ENCODE data around the gene PLA1A. TPM values are rescaled to one million over a fixed set of nuclear protein-coding genes. Genes with fewer than 3 reads are reported as not detected.

The PLA1A gene
- polyA plus RNA-seq, 4 donors, result 5.0 to 15.3 TPM; not detected in 2

DNA sequence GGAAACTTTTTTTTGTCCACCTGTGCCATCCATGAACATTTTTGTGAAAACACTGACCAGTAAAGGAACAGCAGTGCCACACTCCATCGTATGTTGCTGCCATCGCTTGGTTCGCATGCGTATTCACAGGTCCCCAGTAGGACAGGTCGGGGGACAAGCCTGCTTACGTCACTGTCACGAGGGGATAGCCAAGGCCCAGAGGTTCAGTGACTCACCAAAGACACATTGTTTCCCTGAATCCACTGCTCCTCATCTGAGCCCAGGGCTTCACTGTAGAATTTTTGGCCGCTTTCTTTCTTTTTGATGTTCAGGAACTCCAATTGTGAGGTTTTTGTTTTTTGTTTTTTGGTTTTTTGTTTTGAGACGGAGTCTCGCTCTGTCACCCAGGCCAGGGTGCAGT, 12.5 kb upstream of the PLA1A start:
- Histone ChIP-seq H3K27me3 (ENCODE audit: control insufficient read depth in 3 of 3, insufficient read depth in 3 of 3, low read length in 3 of 3) (peaks cover 0 to 1% (median 0%) of the 10 kb centered on the region in 3 donors), H3K9me3 (ENCODE audit: control insufficient read depth in 2 of 2, insufficient read depth in 1 of 2, low read depth in 1 of 2, low read length in 1 of 2) (peaks cover 0 to under 1% of the 10 kb centered on the region in 2 donors), H3K36me3 (ENCODE audit: control insufficient read depth in 3 of 3, insufficient read depth in 2 of 3, low read depth in 1 of 3, low read length in 3 of 3) (no peaks in the 10 kb centered on the region), H3K4me1 (ENCODE audit: control insufficient read depth in 3 of 3, insufficient read depth in 2 of 3, low read depth in 1 of 3, low read length in 2 of 3) (peaks cover 0 to 7% (median 0%) of the 10 kb centered on the region in 3 donors), H3K27ac (ENCODE audit: low read depth in 1 of 3, low read length in 2 of 3) (no peak overlapping the region), H3K4me3 (ENCODE audit: low read depth in 1 of 3, low read length in 3 of 3) (no peak overlapping the region)
- 93 to 96% (median 95%) methylated on average over 10 of the region's 10 CpGs for WGBS, 3 donors
- DNase-seq (no peak), FAIRE-seq (no peak)

DNA sequence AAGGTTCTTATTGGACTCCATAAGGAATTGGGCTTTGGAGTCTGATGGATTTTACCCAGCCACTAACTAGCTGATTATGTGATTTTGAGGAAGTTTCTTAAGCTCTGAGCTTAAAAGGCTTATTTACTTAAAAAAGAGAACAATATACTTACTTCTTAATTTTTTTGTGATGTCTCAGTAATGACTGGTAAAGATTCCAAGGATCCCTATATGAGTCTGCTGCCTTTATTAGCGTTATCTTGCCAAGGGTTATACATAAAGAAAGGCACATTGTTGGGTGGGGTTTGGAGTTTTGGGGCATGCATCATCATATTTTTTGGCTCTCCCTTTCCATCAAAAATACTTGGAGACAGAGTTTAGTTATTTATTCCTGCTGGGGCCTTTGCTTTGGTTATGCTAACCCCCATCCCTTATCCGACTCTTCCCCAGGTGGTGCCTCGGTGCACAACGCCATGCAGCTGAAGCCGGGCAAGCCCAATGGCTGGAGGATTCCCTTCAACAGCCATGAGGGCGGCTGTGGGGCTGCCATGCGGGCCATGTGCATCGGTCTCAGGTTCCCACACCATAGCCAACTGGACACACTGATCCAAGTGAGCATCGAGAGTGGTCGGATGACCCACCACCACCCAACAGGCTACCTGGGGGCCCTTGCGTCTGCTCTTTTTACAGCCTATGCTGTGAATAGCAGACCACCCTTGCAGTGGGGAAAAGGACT, 11.7 kb upstream of the PLA1A start:
- FAIRE-seq (no peak), DNase-seq (no peak)
- H3K4me3 ChIP-seq (ENCODE audit: low read depth in 1 of 3, low read length in 3 of 3), result no peak overlapping the region
- WGBS, 3 donors, result 95 to 97% (median 97%) methylated on average over 11 of the region's 11 CpGs
- peaks cover 0 to 9% of the 10 kb centered on the region in 2 donors for H3K9me3 ChIP-seq (ENCODE audit: control insufficient read depth in 2 of 2, insufficient read depth in 1 of 2, low read depth in 1 of 2, low read length in 1 of 2)
- peaks cover 0 to 4% (median 0%) of the 10 kb centered on the region in 3 donors for H3K27me3 ChIP-seq (ENCODE audit: control insufficient read depth in 3 of 3, insufficient read depth in 3 of 3, low read length in 3 of 3)
- no peak overlapping the region for H3K27ac ChIP-seq (ENCODE audit: low read depth in 1 of 3, low read length in 2 of 3)
- no peaks in the 10 kb centered on the region for H3K36me3 ChIP-seq (ENCODE audit: control insufficient read depth in 3 of 3, insufficient read depth in 2 of 3, low read depth in 1 of 3, low read length in 3 of 3)
- H3K4me1 ChIP-seq (ENCODE audit: control insufficient read depth in 3 of 3, insufficient read depth in 2 of 3, low read depth in 1 of 3, low read length in 2 of 3), result peaks cover 0 to 4% (median 0%) of the 10 kb centered on the region in 3 donors

DNA sequence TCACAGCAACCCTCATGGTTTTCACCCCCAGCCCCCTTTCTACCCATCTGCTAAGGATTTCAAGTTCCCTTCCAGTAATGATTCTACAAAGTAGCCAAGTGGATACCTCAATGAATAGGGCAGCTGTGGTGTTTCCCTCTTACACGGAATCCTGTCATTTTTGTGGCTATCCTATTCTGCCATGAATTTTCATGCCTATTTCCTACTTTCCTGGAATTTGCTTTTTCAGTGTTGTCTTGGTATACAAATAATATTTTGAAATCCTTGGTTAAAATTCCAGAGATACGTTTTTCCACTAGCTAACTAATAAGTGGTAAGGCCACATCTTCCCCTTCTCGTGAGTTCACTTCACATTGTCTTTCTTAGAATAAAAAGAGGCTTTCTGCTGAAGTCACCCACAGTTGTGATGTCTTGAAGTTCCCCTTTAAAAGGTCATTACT, 10.9 kb upstream of the PLA1A start:
- Histone ChIP-seq H3K9me3 (ENCODE audit: control insufficient read depth in 2 of 2, insufficient read depth in 1 of 2, low read depth in 1 of 2, low read length in 1 of 2) (peaks cover 0 to 13% of the 10 kb centered on the region in 2 donors), H3K4me1 (ENCODE audit: control insufficient read depth in 3 of 3, insufficient read depth in 2 of 3, low read depth in 1 of 3, low read length in 2 of 3) (peaks cover 0 to 4% (median 0%) of the 10 kb centered on the region in 3 donors), H3K4me3 (ENCODE audit: low read depth in 1 of 3, low read length in 3 of 3) (no peak overlapping the region), H3K27ac (ENCODE audit: low read depth in 1 of 3, low read length in 2 of 3) (no peak overlapping the region), H3K27me3 (ENCODE audit: control insufficient read depth in 3 of 3, insufficient read depth in 3 of 3, low read length in 3 of 3) (peaks cover 0 to 4% (median 0%) of the 10 kb centered on the region in 3 donors), H3K36me3 (ENCODE audit: control insufficient read depth in 3 of 3, insufficient read depth in 2 of 3, low read depth in 1 of 3, low read length in 3 of 3) (no peaks in the 10 kb centered on the region)
- 72 to 81% (median 80%) methylated on average over 3 of the region's 3 CpGs for WGBS, 3 donors
- FAIRE-seq, result no peak
- DNase-seq, result no peak

DNA sequence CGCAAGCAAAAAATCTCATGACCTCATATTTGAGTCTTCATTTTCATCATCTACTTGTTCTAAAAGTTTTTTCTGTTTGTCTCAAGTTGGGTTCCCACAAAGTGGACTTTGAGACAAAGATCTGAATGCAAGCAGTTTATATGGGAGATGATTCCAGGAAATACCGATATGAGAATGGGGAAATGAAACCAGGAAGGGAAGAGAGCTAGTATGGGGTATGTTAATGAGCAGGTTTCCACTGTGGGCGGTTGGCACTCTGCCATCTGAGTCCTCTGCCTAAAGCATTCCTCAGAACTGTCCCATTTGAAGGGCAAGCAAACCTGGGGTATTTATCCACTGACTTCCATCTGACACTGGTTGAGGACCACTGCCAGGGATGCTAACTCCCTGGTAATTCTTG, 9.6 kb upstream of the PLA1A start:
- FAIRE-seq (no peak), DNase-seq (peak; percentile 39 to 46)
- H3K9me3 ChIP-seq (ENCODE audit: control insufficient read depth in 2 of 2, insufficient read depth in 1 of 2, low read depth in 1 of 2, low read length in 1 of 2), result peaks cover 0 to 14% of the 10 kb centered on the region in 2 donors
- no peak overlapping the region for H3K27ac ChIP-seq (ENCODE audit: low read depth in 1 of 3, low read length in 2 of 3)
- no peak overlapping the region for H3K4me3 ChIP-seq (ENCODE audit: low read depth in 1 of 3, low read length in 3 of 3)
- H3K4me1 ChIP-seq (ENCODE audit: control insufficient read depth in 3 of 3, insufficient read depth in 2 of 3, low read depth in 1 of 3, low read length in 2 of 3), result peaks cover 0 to 4% (median 0%) of the 10 kb centered on the region in 3 donors
- H3K36me3 ChIP-seq (ENCODE audit: control insufficient read depth in 3 of 3, insufficient read depth in 2 of 3, low read depth in 1 of 3, low read length in 3 of 3), result no peaks in the 10 kb centered on the region
- WGBS, 3 donors, result 43 to 61% (median 43%) methylated on average over 3 of the region's 3 CpGs
- peaks cover 0 to 4% (median 0%) of the 10 kb centered on the region in 3 donors for H3K27me3 ChIP-seq (ENCODE audit: control insufficient read depth in 3 of 3, insufficient read depth in 3 of 3, low read length in 3 of 3)

DNA sequence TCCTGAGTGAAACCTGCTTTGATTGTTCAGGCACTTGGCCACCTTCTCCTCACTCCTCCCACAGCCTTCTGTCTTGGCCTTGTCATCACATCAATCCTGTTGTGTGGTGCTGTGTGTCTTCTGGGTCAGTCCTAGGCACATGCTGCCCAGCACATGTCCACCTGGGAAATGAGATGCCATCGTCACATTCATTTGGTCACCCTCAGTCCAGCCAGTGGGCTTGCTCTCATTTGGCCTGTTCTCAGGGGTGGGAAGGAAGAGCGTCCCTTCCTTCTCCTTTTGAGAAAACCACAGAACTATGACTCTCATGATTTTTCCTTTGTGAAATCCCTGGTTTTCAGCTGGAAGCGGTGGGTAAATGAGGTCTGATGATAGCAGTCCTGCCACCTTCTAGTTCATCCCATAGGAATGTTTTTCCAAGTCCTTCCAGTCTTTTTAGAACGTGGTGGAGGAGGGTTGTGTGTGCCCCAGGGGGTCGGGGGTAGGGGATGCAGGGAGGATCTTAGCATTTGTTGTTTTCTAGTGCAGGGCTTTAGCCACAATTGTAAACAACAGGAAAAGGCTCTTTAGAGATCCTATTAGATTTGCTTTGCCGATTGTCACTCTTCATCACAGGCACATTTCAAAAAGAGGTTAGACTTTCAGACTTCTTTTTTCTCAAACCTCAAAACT, 8.4 kb upstream of the PLA1A start:
- Histone ChIP-seq H3K27me3 (ENCODE audit: control insufficient read depth in 3 of 3, insufficient read depth in 3 of 3, low read length in 3 of 3) (peaks cover 0 to 4% (median 0%) of the 10 kb centered on the region in 3 donors), H3K36me3 (ENCODE audit: control insufficient read depth in 3 of 3, insufficient read depth in 2 of 3, low read depth in 1 of 3, low read length in 3 of 3) (no peaks in the 10 kb centered on the region), H3K9me3 (ENCODE audit: control insufficient read depth in 2 of 2, insufficient read depth in 1 of 2, low read depth in 1 of 2, low read length in 1 of 2) (peaks cover 0 to 14% of the 10 kb centered on the region in 2 donors), H3K4me1 (ENCODE audit: control insufficient read depth in 3 of 3, insufficient read depth in 2 of 3, low read depth in 1 of 3, low read length in 2 of 3) (peaks cover 0 to 4% (median 0%) of the 10 kb centered on the region in 3 donors), H3K27ac (ENCODE audit: low read depth in 1 of 3, low read length in 2 of 3) (no peak overlapping the region), H3K4me3 (ENCODE audit: low read depth in 1 of 3, low read length in 3 of 3) (no peak overlapping the region)
- FAIRE-seq (no peak), DNase-seq (no peak)
- 63 to 77% (median 74%) methylated on average over 6 of the region's 6 CpGs for WGBS, 3 donors

DNA sequence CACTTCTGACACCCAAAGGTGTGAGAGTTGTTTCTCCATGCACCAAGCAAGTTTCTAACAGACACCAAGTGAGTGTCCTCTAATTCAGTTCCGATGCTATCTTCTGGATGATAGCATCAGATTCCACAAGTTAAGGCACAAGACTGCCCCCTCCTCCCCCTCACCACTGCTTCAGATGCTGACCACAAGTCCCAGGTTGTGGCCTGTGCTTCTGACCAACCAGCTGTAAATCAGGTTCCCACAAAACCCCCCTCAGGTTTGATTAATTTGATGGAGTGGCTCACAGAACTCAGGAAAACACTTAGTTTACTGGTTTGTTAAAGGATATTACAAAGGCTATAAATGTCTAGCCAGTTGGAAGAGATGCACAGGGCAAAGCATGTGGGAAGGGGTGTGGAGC, 7.0 kb upstream of the PLA1A start:
- peaks cover 0 to 14% of the 10 kb centered on the region in 2 donors for H3K9me3 ChIP-seq (ENCODE audit: control insufficient read depth in 2 of 2, insufficient read depth in 1 of 2, low read depth in 1 of 2, low read length in 1 of 2)
- 86 to 92% (median 90%) methylated on average over 1 of the region's 1 CpG for WGBS, 3 donors
- H3K4me3 ChIP-seq (ENCODE audit: low read depth in 1 of 3, low read length in 3 of 3), result no peak overlapping the region
- H3K27ac ChIP-seq (ENCODE audit: low read depth in 1 of 3, low read length in 2 of 3), result no peak overlapping the region
- H3K36me3 ChIP-seq (ENCODE audit: control insufficient read depth in 3 of 3, insufficient read depth in 2 of 3, low read depth in 1 of 3, low read length in 3 of 3), result no peaks in the 10 kb centered on the region
- H3K4me1 ChIP-seq (ENCODE audit: control insufficient read depth in 3 of 3, insufficient read depth in 2 of 3, low read depth in 1 of 3, low read length in 2 of 3), result peaks cover 0 to 4% (median 0%) of the 10 kb centered on the region in 3 donors
- DNase-seq, result no peak
- peaks cover 0 to 4% (median 0%) of the 10 kb centered on the region in 3 donors for H3K27me3 ChIP-seq (ENCODE audit: control insufficient read depth in 3 of 3, insufficient read depth in 3 of 3, low read length in 3 of 3)
- no peak for FAIRE-seq

DNA sequence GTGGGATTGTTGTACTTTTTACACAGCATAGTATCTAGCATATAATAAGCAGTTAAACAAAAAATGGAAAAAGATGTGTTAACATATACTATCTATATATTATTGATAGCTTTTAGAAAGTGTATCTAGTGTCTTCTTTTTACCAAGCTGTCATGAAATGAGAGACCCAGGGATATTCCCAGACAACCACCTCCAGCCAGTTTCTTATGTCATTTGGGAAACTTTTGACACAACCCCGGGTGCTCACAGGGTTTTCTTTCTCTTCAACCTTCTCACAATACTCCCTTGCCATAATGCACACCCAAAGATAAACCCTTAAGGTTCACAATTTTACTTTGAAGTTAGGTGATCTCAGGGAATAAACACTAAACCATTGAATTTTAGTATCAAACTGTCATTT, 4.8 kb upstream of the PLA1A start:
- FAIRE-seq (no peak), DNase-seq (no peak)
- Histone ChIP-seq H3K4me3 (ENCODE audit: low read depth in 1 of 3, low read length in 3 of 3) (no peak overlapping the region), H3K4me1 (ENCODE audit: control insufficient read depth in 3 of 3, insufficient read depth in 2 of 3, low read depth in 1 of 3, low read length in 2 of 3) (peaks cover 0 to 10% (median 0%) of the 10 kb centered on the region in 3 donors), H3K27me3 (ENCODE audit: control insufficient read depth in 3 of 3, insufficient read depth in 3 of 3, low read length in 3 of 3) (peaks cover 0 to 4% (median 0%) of the 10 kb centered on the region in 3 donors), H3K27ac (ENCODE audit: low read depth in 1 of 3, low read length in 2 of 3) (no peak overlapping the region), H3K9me3 (ENCODE audit: control insufficient read depth in 2 of 2, insufficient read depth in 1 of 2, low read depth in 1 of 2, low read length in 1 of 2) (peaks cover 0 to 14% of the 10 kb centered on the region in 2 donors), H3K36me3 (ENCODE audit: control insufficient read depth in 3 of 3, insufficient read depth in 2 of 3, low read depth in 1 of 3, low read length in 3 of 3) (no peaks in the 10 kb centered on the region)
- WGBS, 3 donors, result 55 to 65% (median 56%) methylated on average over 1 of the region's 1 CpG

DNA sequence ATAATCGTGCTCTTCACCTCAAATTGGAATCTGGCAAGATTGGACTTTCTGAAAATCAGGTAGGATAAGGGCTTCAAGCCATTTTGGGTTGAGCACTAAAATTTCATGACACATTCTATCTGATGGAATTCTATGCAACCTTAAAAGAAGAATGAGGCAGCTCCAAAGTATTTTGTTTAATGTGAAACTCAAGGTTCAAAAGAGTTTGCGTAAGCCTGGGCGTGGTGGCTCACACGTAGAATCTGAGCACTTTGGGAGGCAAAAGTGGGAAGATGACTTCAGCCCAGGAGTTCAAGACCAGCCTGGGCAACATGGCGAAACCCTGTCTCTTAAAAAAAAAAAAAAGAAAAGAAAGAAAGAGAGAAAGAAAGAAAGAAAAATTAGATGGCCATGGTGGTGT, 3.6 kb upstream of the PLA1A start:
- FAIRE-seq (no peak), DNase-seq (no peak)
- peaks cover 0 to 4% (median 0%) of the 10 kb centered on the region in 3 donors for H3K27me3 ChIP-seq (ENCODE audit: control insufficient read depth in 3 of 3, insufficient read depth in 3 of 3, low read length in 3 of 3)
- peaks cover 0 to 14% of the 10 kb centered on the region in 2 donors for H3K9me3 ChIP-seq (ENCODE audit: control insufficient read depth in 2 of 2, insufficient read depth in 1 of 2, low read depth in 1 of 2, low read length in 1 of 2)
- H3K4me1 ChIP-seq (ENCODE audit: control insufficient read depth in 3 of 3, insufficient read depth in 2 of 3, low read depth in 1 of 3, low read length in 2 of 3), result peaks cover 0 to 8% (median 0%) of the 10 kb centered on the region in 3 donors
- 65 to 86% (median 78%) methylated on average over 5 of the region's 5 CpGs for WGBS, 3 donors
- no peak overlapping the region for H3K4me3 ChIP-seq (ENCODE audit: low read depth in 1 of 3, low read length in 3 of 3)
- H3K27ac ChIP-seq (ENCODE audit: low read depth in 1 of 3, low read length in 2 of 3), result no peak overlapping the region
- H3K36me3 ChIP-seq (ENCODE audit: control insufficient read depth in 3 of 3, insufficient read depth in 2 of 3, low read depth in 1 of 3, low read length in 3 of 3), result no peaks in the 10 kb centered on the region
